Chondrocyte (in vitro differentiated cells): Measurements from ENCODE around the gene SSNA1. TPM values are rescaled to one million over a fixed set of nuclear protein-coding genes. Genes with fewer than 3 reads are reported as not detected.

Experiments used
- DNase-seq: peaks from one replicate; pipeline ENCODE4 v3.0.0; 2021; ENCODE audit warnings: mixed read lengths, low spot score
- H3K27ac Mint-ChIP-seq: one replicate; pipeline ENCODE4 v1.8.0; 2021; ENCODE audit warnings: mild to moderate bottlenecking, moderate library complexity, mixed read lengths; ENCODE audit not compliant: unreplicated experiment
- H3K27me3 Mint-ChIP-seq: 2 replicates; pipeline ENCODE4 v1.8.0; 2021; ENCODE audit warnings: low read depth, mixed read lengths
- H3K36me3 Mint-ChIP-seq: 2 replicates; pipeline ENCODE4 v1.8.0; 2021; ENCODE audit warnings: low read depth, mixed read lengths
- H3K4me1 Mint-ChIP-seq: 2 replicates; pipeline ENCODE4 v1.8.0; 2021; ENCODE audit warnings: low read depth, mild to moderate bottlenecking, mixed read lengths
- H3K4me3 Mint-ChIP-seq: one replicate; pipeline ENCODE4 v1.8.0; 2021; ENCODE audit warnings: mild to moderate bottlenecking, moderate library complexity, mixed read lengths; ENCODE audit not compliant: unreplicated experiment
- H3K9me3 Mint-ChIP-seq: 2 replicates; pipeline ENCODE4 v1.8.0; 2021; ENCODE audit warnings: low read depth, mixed read lengths
- CTCF ChIP-seq: fragments of 200-600 bp; sonication (generic); IDR thresholded peaks from 2 replicates; pipeline ENCODE4 v1.5.0; 2021; ENCODE audit warnings: antibody characterized with exemption, mild to moderate bottlenecking, moderate library complexity
- total RNA-seq: library from RNA; stranded (reverse); gene quantifications from 3 replicates; pipeline ENCODE4 v1.2.1, GENCODE V29; 2021

Gene SSNA1
- total RNA-seq, 1 donor from 2014 or later, result 55.5 TPM

GRCh38 chr9:137232101-137232500 lies 43.6 kb downstream of the SSNA1 start:
- Mint-ChIP-seq H3K27me3 (peaks cover 2% of the 10 kb centered on the region), H3K36me3 (no peaks in the 10 kb centered on the region), H3K9me3 (no peaks in the 10 kb centered on the region), H3K27ac (no peak overlapping the region), H3K4me1 (peaks cover 6% of the 10 kb centered on the region), H3K4me3 (no peak overlapping the region)
- DNase-seq, result no peak
- TF ChIP-seq CTCF, result no peak

GRCh38 chr9:137232510-137232909 lies 44.0 kb downstream of the SSNA1 start:
- Mint-ChIP-seq H3K36me3 (no peaks in the 10 kb centered on the region), H3K27ac (no peak overlapping the region), H3K27me3 (peaks cover 2% of the 10 kb centered on the region), H3K4me1 (peaks cover 2% of the 10 kb centered on the region), H3K9me3 (no peaks in the 10 kb centered on the region), H3K4me3 (no peak overlapping the region)
- no peak for TF ChIP-seq CTCF
- DNase-seq, result no peak

GRCh38 chr9:137233143-137233980 lies 44.9 kb downstream of the SSNA1 start:
- Mint-ChIP-seq H3K36me3 (no peaks in the 10 kb centered on the region), H3K4me1 (no peaks in the 10 kb centered on the region), H3K4me3 (no peak overlapping the region), H3K27ac (no peak overlapping the region), H3K27me3 (no peaks in the 10 kb centered on the region), H3K9me3 (no peaks in the 10 kb centered on the region)
- no peak for TF ChIP-seq CTCF
- no peak for DNase-seq

GRCh38 chr9:137234055-137234697 lies 45.7 kb downstream of the SSNA1 start:
- Mint-ChIP-seq H3K27ac (no peak overlapping the region), H3K27me3 (no peaks in the 10 kb centered on the region), H3K36me3 (no peaks in the 10 kb centered on the region), H3K4me3 (no peak overlapping the region), H3K9me3 (no peaks in the 10 kb centered on the region), H3K4me1 (peaks cover 4% of the 10 kb centered on the region)
- no peak for TF ChIP-seq CTCF
- no peak for DNase-seq

GRCh38 chr9:137234758-137235423 lies 46.4 kb downstream of the SSNA1 start:
- no peaks in the 10 kb centered on the region for H3K27me3 Mint-ChIP-seq
- no peak overlapping the region for H3K27ac Mint-ChIP-seq
- H3K4me1 Mint-ChIP-seq, result peaks cover 9% of the 10 kb centered on the region
- no peak for DNase-seq
- H3K9me3 Mint-ChIP-seq, result no peaks in the 10 kb centered on the region
- H3K4me3 Mint-ChIP-seq, result no peak overlapping the region
- TF ChIP-seq CTCF, result no peak
- no peaks in the 10 kb centered on the region for H3K36me3 Mint-ChIP-seq
